ENCODE data around the gene CDC42SE1. TPM values are rescaled to one million over a fixed set of nuclear protein-coding genes. Genes with fewer than 3 reads are reported as not detected.
A peak's percentile ranks its signal among the peaks of the same experiment; 100 is the strongest.

Gene CDC42SE1
- total and polyA plus RNA-seq, 5 donors from 2014 or later = 119 to 496 (median 146) TPM

DNA sequence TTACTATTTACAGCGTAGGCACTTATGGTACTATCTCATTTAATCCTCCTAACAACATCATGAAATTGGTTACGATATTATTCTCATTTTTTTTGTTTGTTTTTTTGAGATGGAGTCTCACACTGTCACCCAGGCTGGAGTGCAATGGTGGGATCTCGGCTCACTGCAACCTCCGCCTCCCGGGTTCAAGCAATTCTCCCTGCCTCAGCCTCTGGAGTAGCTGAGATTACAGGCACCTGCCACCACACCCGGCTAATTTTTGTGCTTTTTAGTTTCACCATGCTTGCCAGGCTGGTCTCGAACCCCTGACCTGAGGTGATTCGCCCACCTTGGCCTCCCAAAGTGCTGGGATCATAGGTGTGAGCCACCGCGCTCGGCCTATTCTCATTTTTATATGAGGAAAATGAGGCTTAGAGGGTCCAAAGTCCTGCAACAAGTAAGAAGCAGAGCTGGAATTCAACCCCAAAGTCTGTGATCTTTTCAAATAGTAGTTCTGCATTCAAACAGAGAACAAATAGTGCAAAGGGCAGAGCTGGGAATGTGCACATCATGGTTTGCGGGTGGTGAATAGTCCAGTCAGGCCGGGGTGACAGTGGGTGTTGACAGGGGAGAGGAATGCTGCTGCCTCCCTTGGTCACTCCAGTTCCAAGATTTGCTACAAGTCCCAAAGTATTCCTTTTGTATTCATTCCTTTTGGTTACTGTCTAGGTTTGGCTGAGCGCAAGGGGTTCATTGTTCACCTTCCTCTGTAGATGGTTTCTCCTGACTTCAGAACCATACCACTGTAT lies 46.5 kb downstream of the CDC42SE1 start:
- Histone ChIP-seq H3K4me1 (ENCODE audit: control insufficient read depth, insufficient read depth, low read length, poor library complexity, severe bottlenecking) (peaks cover 26% of the 10 kb centered on the region), H3K4me3 (ENCODE audit: low read depth, low read length) (no peak overlapping the region), H3K27me3 (ENCODE audit: control insufficient read depth, insufficient read depth, low read length) (no peaks in the 10 kb centered on the region), H3K9me3 (ENCODE audit: control insufficient read depth in 2 of 2, low read length in 2 of 2) (no peaks in the 10 kb centered on the region), H3K36me3 (ENCODE audit: control insufficient read depth, insufficient read depth, low read length) (no peaks in the 10 kb centered on the region), H3K27ac (ENCODE audit: insufficient read depth, low read length, poor library complexity, severe bottlenecking) (no peak overlapping the region)
- H3K27ac Mint-ChIP-seq = peak overlapping the region; percentile 25 to 89 (median 39)
- H3K9me3 Mint-ChIP-seq = no peaks in the 10 kb centered on the region
- DNase-seq (no peak), ATAC-seq (ENCODE audit: low read depth in 2 of 2) (no peak)
- peaks cover 15% of the 10 kb centered on the region for H3K36me3 Mint-ChIP-seq
- peak overlapping the region in 2 of 4 donors; percentile 52 to 61 for H3K4me3 Mint-ChIP-seq
- no peaks in the 10 kb centered on the region for H3K27me3 Mint-ChIP-seq
- H3K4me1 Mint-ChIP-seq = peaks cover 26 to 58% (median 33%) of the 10 kb centered on the region in 4 donors

DNA sequence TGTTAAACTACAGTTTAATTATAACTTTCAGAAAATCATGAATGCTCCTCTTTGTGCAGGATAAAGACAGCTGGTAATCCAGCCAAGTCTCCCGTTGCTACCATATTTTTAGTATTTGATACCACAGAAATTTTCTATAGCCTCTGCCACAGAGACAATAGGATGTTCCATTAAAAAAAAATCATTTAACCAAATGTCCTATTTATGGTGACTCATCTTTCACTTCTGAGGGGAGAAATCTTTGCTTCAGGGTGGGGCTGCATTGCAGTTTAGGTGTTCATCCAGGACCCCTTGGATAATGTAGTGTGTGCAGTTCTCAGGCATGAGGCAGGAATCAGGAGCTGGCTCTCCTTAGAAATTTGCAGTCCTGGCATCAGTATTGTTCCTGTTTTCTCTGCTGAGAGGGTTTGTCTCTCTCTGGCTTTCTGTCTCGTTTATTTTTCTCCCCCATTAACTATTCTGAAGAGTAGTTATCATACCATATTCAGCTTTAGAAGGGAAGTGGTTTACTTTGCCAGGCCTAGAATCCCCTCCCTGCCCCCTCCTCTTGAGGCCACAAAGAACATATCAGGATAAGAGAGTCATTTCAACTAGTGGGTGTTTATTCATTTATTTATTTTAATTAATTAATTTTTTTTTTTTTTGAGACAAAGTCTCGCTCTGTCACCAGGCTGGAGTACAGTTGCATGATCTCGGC lies 48.1 kb downstream of the CDC42SE1 start:
- peaks cover 31 to 74% (median 44%) of the 10 kb centered on the region in 4 donors for H3K4me1 Mint-ChIP-seq
- H3K4me1 ChIP-seq (ENCODE audit: control insufficient read depth, insufficient read depth, low read length, poor library complexity, severe bottlenecking) = peaks cover 41% of the 10 kb centered on the region
- peak overlapping the region; percentile 35 to 98 (median 58) for H3K4me3 Mint-ChIP-seq

DNA sequence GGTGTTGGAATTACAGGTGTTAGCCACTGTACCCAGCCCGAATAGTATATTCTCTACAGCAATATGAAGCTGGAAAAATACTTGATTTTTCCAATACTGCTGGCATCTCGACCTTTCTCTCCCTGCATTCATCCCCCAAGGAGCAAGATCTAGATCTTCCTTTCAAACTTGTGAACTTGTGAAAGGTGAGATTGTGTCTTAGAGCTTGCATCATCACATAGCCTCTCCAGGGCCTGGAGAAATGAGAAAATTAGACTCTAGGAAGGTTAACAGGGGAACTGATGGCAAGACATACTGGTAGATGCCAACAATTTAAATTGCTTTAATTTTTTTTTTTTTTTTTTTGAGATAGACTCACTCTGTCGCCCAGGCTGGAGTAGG lies 49.1 kb downstream of the CDC42SE1 start:
- Mint-ChIP-seq H3K36me3 (peaks cover 15% of the 10 kb centered on the region), H3K4me1 (peaks cover 31 to 84% (median 52%) of the 10 kb centered on the region in 4 donors)

More for the DNA sequence above, 48.1 kb downstream of the CDC42SE1 start:
- Mint-ChIP-seq H3K27ac (peak overlapping the region in 1 of 3 donors; percentile 91), H3K9me3 (no peaks in the 10 kb centered on the region), H3K27me3 (no peaks in the 10 kb centered on the region), H3K36me3 (peaks cover 15% of the 10 kb centered on the region)
- Histone ChIP-seq H3K9me3 (ENCODE audit: control insufficient read depth in 2 of 2, low read length in 2 of 2) (no peaks in the 10 kb centered on the region), H3K27ac (ENCODE audit: insufficient read depth, low read length, poor library complexity, severe bottlenecking) (no peak overlapping the region), H3K27me3 (ENCODE audit: control insufficient read depth, insufficient read depth, low read length) (no peaks in the 10 kb centered on the region), H3K36me3 (ENCODE audit: control insufficient read depth, insufficient read depth, low read length) (no peaks in the 10 kb centered on the region), H3K4me3 (ENCODE audit: low read depth, low read length) (no peak overlapping the region)
- ATAC-seq (ENCODE audit: low read depth in 2 of 2) (no peak), DNase-seq (no peak)

DNA sequence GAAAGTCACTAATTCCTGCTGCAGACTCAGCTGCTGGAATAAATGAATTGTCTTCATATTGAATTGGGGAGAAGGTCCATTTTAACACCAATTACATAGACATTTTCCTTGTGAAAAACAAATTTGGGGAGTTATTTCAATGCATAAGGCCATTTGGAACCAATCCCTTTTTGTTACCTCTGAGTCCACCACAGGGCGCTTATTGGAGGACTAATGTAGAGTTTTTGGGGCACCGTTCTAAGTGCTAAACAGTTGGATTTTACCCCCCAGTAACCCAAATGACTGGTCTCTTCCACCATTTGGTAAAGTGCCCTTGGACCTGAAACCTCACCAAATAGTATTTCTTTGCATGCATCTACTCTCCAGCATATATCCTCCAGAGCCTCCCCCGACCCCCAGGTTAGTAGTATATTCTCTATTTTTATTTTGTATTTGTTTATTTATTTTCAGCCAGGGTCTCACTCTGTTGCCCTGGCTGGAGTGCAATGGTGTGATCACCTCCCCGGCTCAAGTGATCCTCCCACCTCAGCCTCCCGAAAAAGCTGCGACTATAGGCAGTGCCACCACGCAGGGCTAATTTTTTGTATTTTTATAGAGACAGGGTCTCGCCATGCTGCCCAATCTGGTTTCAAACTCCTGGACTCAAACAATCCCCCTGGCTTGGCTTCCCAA lies 49.6 kb downstream of the CDC42SE1 start:
- Mint-ChIP-seq H3K4me3 (peak overlapping the region; percentile 95 to 98 (median 96)), H3K27ac (peak overlapping the region; percentile 48 to 98 (median 97)), H3K4me1 (peaks cover 31 to 88% (median 54%) of the 10 kb centered on the region in 4 donors), H3K9me3 (no peaks in the 10 kb centered on the region), H3K27me3 (no peaks in the 10 kb centered on the region), H3K36me3 (peaks cover 15% of the 10 kb centered on the region)
- Histone ChIP-seq H3K27me3 (ENCODE audit: control insufficient read depth, insufficient read depth, low read length) (no peaks in the 10 kb centered on the region), H3K36me3 (ENCODE audit: control insufficient read depth, insufficient read depth, low read length) (no peaks in the 10 kb centered on the region), H3K4me1 (ENCODE audit: control insufficient read depth, insufficient read depth, low read length, poor library complexity, severe bottlenecking) (peaks cover 54% of the 10 kb centered on the region), H3K4me3 (ENCODE audit: low read depth, low read length) (peak overlapping the region; percentile 90), H3K9me3 (ENCODE audit: control insufficient read depth in 2 of 2, low read length in 2 of 2) (no peaks in the 10 kb centered on the region), H3K27ac (ENCODE audit: insufficient read depth, low read length, poor library complexity, severe bottlenecking) (no peak overlapping the region)
- ATAC-seq (ENCODE audit: low read depth in 2 of 2) = no peak
- no peak for DNase-seq

More for the DNA sequence above, 49.1 kb downstream of the CDC42SE1 start:
- Mint-ChIP-seq H3K27ac (peak overlapping the region in 2 of 3 donors; percentile 25 to 97), H3K9me3 (no peaks in the 10 kb centered on the region), H3K27me3 (no peaks in the 10 kb centered on the region), H3K4me3 (peak overlapping the region; percentile 89 to 98 (median 96))
- Histone ChIP-seq H3K4me3 (ENCODE audit: low read depth, low read length) (no peak overlapping the region), H3K27me3 (ENCODE audit: control insufficient read depth, insufficient read depth, low read length) (no peaks in the 10 kb centered on the region), H3K36me3 (ENCODE audit: control insufficient read depth, insufficient read depth, low read length) (no peaks in the 10 kb centered on the region), H3K4me1 (ENCODE audit: control insufficient read depth, insufficient read depth, low read length, poor library complexity, severe bottlenecking) (peaks cover 49% of the 10 kb centered on the region), H3K27ac (ENCODE audit: insufficient read depth, low read length, poor library complexity, severe bottlenecking) (peak overlapping the region; percentile 2), H3K9me3 (ENCODE audit: control insufficient read depth in 2 of 2, low read length in 2 of 2) (no peaks in the 10 kb centered on the region)
- DNase-seq = no peak
- no peak for ATAC-seq (ENCODE audit: low read depth in 2 of 2)

DNA sequence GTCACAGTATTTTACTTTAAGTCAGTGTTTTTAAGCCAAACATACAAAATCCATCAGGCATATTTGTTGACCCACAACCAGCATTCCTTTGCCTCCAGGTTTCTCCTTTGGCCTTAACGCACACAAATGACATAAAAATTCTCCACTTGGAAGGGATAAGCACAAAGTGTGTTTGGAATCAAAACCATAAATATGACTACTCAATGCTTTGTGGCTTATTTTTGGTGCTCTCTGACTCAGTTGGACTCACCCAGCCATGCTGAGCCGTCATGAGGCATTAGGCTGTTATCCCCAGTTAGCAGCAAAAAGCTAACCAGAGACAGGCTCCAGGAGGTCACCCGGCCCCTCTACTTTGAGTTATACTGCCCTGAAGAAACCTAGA lies 50.2 kb downstream of the CDC42SE1 start:
- ATAC-seq (ENCODE audit: low read depth in 2 of 2) = no peak
- Histone ChIP-seq H3K4me3 (ENCODE audit: low read depth, low read length) (peak overlapping the region; percentile 90), H3K27me3 (ENCODE audit: control insufficient read depth, insufficient read depth, low read length) (no peaks in the 10 kb centered on the region), H3K4me1 (ENCODE audit: control insufficient read depth, insufficient read depth, low read length, poor library complexity, severe bottlenecking) (peaks cover 58% of the 10 kb centered on the region), H3K36me3 (ENCODE audit: control insufficient read depth, insufficient read depth, low read length) (no peaks in the 10 kb centered on the region), H3K9me3 (ENCODE audit: control insufficient read depth in 2 of 2, low read length in 2 of 2) (no peaks in the 10 kb centered on the region), H3K27ac (ENCODE audit: insufficient read depth, low read length, poor library complexity, severe bottlenecking) (peak overlapping the region; percentile 97)
- H3K36me3 Mint-ChIP-seq = peaks cover 15% of the 10 kb centered on the region
- peak overlapping the region; percentile 96 to 98 (median 97) for H3K27ac Mint-ChIP-seq
- DNase-seq = no peak
- peak overlapping the region; percentile 95 to 98 (median 96) for H3K4me3 Mint-ChIP-seq
- H3K9me3 Mint-ChIP-seq = no peaks in the 10 kb centered on the region
- peaks cover 27 to 91% (median 52%) of the 10 kb centered on the region in 4 donors for H3K4me1 Mint-ChIP-seq
- no peaks in the 10 kb centered on the region for H3K27me3 Mint-ChIP-seq

DNA sequence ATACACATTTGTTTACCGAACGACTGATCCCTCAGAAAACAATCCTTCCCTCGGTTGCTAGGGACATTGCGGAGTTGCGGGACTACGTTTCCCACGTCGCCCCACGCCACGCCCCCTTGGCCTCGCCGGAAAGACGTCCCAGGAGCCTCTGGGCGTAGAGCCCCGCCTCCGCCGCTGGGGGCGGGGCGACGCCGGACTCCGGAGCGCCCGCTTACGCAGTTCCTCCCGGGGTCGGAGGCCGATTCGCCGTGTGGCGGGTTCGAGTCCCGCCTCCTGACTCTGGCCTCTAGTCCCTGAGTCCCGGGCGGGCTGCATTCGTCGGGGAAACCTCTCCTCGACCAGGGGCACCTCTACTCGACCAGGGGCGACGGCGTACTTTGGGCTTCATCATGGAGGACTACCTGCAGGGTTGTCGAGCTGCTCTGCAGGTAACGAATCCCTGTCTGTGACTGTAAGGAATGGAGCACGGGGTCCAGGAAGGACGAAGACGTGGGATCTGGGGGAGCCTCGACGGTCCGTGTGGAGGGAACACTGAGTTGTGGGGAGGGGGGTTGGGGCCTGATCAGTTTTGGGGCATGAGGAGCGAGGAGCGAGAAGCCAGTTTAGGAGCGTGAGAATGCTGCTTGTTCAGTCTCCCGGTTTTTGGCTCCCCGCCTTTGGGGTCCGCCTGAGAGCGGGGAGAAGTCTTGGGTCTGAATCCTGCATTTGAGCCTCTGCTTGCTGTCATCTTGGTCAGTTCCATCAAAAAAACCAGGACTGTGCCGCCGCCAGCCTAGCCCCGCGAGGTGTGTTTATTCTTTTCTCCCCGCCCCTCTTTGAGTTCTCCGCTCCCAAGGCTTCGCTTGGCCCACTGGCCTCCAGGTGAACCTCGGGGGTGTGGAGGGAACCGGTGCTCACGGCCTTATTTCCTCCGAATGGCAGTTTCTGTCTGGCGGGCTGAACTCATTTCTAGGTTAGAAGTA lies 50.9 kb downstream of the CDC42SE1 start, which contains the start of gene PRUNE1:
Gene PRUNE1, plus strand, starts transcription at position 206 of the 962 bp plus-strand sequence. Its CDS starts 184 bp downstream, at position 390.
- H3K4me3 ChIP-seq (ENCODE audit: low read depth, low read length) = peak within 1 kb of the TSS; percentile 90
- Mint-ChIP-seq H3K36me3 (peaks cover 13% of the 10 kb centered on the region), H3K4me3 (peak within 1 kb of the TSS; percentile 95 to 98 (median 96)), H3K4me1 (peaks cover 27 to 94% (median 52%) of the 10 kb centered on the region in 4 donors), H3K27me3 (no peaks in the 10 kb centered on the region), H3K27ac (peak within 1 kb of the TSS; percentile 96 to 98 (median 97)), H3K9me3 (no peaks in the 10 kb centered on the region)
- peak; percentile 91 to 96 (median 95) for DNase-seq
- peaks cover 63% of the 10 kb centered on the region for H3K4me1 ChIP-seq (ENCODE audit: control insufficient read depth, insufficient read depth, low read length, poor library complexity, severe bottlenecking)
- H3K36me3 ChIP-seq (ENCODE audit: control insufficient read depth, insufficient read depth, low read length) = no peaks in the 10 kb centered on the region
- H3K9me3 ChIP-seq (ENCODE audit: control insufficient read depth in 2 of 2, low read length in 2 of 2) = no peaks in the 10 kb centered on the region
- H3K27ac ChIP-seq (ENCODE audit: insufficient read depth, low read length, poor library complexity, severe bottlenecking) = peak within 1 kb of the TSS; percentile 97
- peak; percentile 92 to 93 for ATAC-seq (ENCODE audit: low read depth in 2 of 2)
- no peaks in the 10 kb centered on the region for H3K27me3 ChIP-seq (ENCODE audit: control insufficient read depth, insufficient read depth, low read length)

Data from CD4-positive, CD25-positive, alpha-beta regulatory T cell (primary cell).